Head of caudate nucleus (tissue), 42 donors: ENCODE measurements around the gene DICER1.
"Not testable (repeated sequence)": the region's sequence is repeated elsewhere in the genome, so short reads cannot be mapped to it uniquely, and the experiment has no call there.

Source experiments
- DNase-seq, 42 donors: peaks; one replicate each; pipeline versions ENCODE4 v3.0.0 to v3.0.0-alpha.2; 2020 to 2021; ENCODE audit warnings: mixed read lengths in 7 of 42
- intact Hi-C: fragments of 100-400 bp; cut with DNase I; formaldehyde crosslinking; loops from one replicate; pipeline ENCODE4 v1.15.0; 2022

Gene DICER1

GRCh38 chr14:95185767-95186392 is 28.6 kb upstream of the DICER1 start:
- no peak for DNase-seq
- intact Hi-C loops: no loop called here

GRCh38 chr14:95185033-95185766 is 27.9 kb upstream of the DICER1 start:
- intact Hi-C loops: no loop called here
- peak in 12 of 42 donors; percentile 11 to 62 (median 38) for DNase-seq

GRCh38 chr14:95184413-95184790 is 27.1 kb upstream of the DICER1 start:
- DNase-seq: peak in 5 of 42 donors; percentile 16 to 30 (median 25)
- intact Hi-C loops: no loop called here

DNA sequence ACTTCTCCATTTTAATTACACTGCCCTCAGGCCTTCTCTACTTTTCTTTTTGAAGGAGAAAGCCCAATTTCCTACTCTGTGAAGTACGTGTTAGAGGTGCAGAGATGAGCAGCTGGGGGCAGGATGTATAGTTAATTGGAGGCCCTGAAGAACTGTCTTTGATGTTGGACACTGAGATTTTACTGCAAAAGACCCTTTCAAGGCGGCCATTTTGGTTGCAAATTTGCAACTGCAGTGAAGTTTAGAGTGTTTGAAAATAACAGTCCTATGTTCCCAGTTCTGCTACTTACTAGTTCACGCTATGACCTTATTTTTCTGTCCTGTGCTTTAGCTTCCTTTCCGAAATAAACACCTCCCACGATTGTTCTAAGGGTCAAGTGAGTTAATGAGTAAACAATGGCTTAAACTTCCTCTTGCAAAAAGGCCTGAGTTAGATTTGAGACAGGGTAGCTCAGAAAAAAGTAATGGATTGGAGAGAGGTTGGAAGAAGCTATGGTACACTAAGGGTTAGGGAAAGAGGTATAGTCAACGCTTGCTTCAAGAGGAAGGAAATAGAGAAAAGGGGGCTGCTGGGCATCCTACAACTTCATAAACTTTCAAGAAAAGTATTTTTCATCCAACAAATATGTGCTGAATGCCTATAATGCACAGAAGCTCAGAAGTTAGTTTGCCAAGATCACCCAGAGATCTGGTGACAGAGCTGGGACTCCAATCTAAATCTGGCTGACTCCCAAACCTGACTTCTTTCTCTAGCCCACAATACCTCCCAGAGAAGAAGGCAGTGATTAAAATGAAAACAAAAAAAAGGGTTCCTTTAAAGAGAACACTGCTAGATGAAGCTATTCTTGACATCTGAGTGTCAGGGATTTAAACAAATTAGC is 26.4 kb upstream of the DICER1 start:
- intact Hi-C loops: no loop called here
- DNase-seq: no peak

- intact Hi-C loops: no loop called here
Observed at GRCh38 chr14:95183082-95183481, 25.8 kb upstream of the DICER1 start.

GRCh38 chr14:95182379-95182778 is 25.1 kb upstream of the DICER1 start:
- intact Hi-C loops: no loop called here

More at GRCh38 chr14:95183082-95183481, 25.8 kb upstream of the DICER1 start:
- DNase-seq: no peak

DNA sequence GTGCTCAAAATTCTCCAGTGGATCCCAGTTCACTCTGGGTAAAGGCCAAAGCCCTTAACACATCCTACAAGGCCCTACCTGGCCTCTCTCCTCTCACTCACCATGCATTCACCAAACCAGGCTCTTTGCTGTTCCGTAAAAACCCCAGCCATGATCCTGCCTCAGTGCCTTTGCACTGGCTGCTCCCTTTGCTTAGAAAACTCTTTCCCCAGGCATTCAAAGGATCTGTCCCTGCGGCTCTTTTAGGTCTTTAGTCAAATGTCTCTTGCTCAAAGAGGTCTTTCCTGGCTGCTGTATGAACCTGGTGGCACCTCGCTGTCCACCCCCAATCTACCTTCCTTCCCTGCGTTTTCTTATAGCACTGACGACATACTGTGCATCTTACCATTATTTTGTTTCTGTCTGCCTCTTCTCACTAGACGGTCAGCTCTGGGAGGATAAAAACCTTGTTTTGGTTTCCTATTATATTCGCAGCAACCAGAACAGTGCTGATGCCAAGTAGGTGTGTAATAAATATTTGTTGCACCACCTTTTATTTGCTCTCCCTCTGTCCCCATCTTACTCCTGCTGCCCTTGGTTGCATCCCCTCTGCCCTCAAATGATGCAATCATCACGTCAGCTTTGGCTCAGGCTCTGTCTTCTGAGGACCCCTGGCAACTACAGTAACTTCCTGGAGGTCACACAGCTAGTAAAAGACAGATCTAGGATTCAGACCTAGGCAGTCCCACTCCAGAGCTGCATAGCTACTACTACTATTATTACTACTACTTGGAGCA is 23.8 kb upstream of the DICER1 start:
- intact Hi-C loops: no loop called here
- no peak for DNase-seq

More at GRCh38 chr14:95182379-95182778, 25.1 kb upstream of the DICER1 start:
- DNase-seq: no peak

GRCh38 chr14:95175670-95176069 is 18.3 kb upstream of the DICER1 start:
- DNase-seq, intact Hi-C loops: not testable (repeated sequence)

GRCh38 chr14:95174184-95174792 is 17.0 kb upstream of the DICER1 start:
- DNase-seq: no peak
- intact Hi-C loops: no loop called here

DNA sequence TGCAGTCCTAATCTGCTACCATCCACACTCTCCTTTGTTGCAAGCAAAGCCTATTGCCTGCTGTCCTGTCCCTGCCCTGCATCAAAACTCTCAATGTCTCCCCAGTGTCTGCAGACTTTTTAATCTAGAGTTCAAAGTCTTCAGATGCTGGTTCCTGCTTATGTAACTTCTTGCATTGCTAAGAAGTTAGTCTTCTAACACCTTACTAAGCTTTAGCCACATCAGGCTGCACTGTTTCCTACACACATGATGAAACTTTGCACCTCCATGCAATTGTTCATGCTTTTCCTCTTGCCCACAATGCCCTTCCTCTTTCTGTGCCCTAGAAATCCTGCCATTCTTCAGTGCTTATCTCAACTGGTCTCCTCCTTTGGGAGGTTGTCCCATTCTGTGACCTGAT is 16.2 kb upstream of the DICER1 start:
- no peak for DNase-seq
- intact Hi-C loops: no loop called here

DNA sequence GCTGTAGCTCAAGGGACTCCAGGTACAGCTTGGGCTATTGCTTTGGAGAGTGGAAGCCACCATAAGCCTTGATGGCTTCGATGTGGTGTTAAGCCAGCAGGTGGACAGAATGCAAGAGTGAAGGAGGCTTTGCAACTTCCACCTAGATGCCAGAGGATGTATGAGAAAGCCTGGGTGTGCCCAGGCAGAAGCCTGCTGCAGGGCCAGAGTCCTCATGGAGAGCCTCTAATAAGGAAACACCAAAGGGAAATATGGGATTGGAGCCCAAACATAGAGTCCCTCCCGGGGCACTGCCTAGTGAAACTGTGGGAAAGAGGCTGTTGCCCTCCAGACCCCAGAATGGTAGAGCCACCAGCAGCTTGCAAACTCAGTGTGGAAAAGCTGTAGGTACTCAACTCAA is 9.8 kb upstream of the DICER1 start:
- intact Hi-C loops: no loop called here
- DNase-seq: no peak

GRCh38 chr14:95165517-95165916 is 8.2 kb upstream of the DICER1 start:
- intact Hi-C loops: no loop called here
- DNase-seq: no peak

DNA sequence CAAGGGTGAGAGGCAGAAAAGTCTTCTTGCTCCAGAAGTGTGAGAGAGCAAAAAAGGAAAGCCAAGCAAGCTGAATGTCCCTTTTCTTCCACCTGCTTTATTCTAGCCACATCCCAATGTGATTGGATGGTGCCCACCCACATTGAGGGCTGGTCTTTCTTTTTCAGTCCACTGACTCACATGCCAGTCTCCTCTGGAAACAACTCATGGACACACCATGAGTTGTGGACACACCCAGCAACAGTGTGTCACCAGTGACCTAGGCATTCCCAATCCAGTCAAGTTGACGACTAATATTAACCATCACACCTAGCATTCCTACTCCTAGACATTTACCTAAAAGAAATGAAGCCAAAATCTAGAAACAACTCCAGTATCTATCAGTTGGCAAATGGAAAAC is 7.2 kb upstream of the DICER1 start:
- intact Hi-C loops: no loop called here
- no peak for DNase-seq

DNA sequence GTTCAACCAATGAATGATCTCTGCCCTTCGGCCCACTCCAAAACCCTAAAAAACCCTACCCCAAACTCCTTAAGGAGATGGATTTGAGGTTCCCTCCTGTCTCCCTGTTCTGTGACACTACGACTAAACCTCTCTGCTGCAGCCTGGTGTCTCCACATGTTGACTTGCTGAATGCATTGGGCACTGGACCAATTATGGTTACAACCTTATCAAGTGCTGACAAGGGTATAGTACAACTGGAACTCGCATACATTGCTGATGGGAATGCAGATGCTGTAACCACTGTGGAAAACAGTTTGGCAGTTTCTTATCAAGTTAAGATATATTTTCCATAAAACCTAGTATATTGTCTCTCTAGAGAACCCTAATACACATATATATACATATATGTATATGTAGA is 6.3 kb upstream of the DICER1 start:
- intact Hi-C loops: no loop called here

GRCh38 chr14:95163132-95163531 is 5.8 kb upstream of the DICER1 start:
- no peak for DNase-seq
- intact Hi-C loops: no loop called here

More for the DNA sequence above, 6.3 kb upstream of the DICER1 start:
- no peak for DNase-seq

DNA sequence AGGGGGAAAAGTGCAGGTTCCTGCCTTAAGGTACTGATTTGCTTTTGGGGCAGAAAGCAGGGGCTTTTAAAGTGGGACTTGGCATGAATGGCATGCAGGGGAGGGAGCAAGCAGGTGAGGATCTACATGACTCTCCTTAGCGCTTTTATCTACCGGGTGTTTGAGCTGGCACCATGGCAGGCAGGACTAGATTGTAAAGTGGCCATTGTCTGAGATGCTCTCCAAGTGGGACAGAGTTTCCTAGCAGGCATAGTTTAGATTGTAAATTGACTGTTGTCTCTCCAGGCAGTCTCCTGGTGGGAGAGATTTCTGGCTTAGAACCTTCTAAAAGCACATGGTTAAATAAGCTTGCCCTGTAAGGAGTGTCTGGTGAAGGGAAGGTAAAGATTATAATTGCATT is 5.3 kb upstream of the DICER1 start:
- intact Hi-C loops: no loop called here
- DNase-seq: no peak

DNA sequence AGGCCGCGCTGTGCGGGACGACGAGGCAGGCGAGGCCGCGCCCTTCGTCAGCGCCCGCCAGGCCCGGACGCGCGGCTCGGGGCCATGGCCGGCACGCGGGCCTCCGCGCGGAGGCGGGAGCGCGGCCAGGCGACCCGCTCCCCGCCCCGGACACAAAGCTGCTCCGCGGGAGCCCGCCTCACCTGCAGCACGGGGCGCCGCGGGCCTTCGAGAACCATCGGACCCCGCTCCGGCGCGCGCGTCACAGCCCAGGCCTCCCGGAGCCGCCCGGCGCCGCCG is 342 bp downstream of the DICER1 start:
- DNase-seq: no peak

GRCh38 chr14:95156161-95157047 is 925 bp downstream of the DICER1 start:
- intact Hi-C loops: loop anchor here (5.0 kb wide), 1 partner anchor 39 kb away; no protein-coding TSS in a partner anchor
- peak in 37 of 42 donors; percentile 17 to 66 (median 45) for DNase-seq

More for the DNA sequence above, 342 bp downstream of the DICER1 start:
- intact Hi-C loops: loop anchor here (5.0 kb wide), 1 partner anchor 40 kb away; no protein-coding TSS in a partner anchor
